ENCODE measurements around the gene EHMT1. TPM values are rescaled to one million over a fixed set of nuclear protein-coding genes. Genes with fewer than 3 reads are reported as not detected.

The EHMT1 gene
- total and polyA plus RNA-seq, 2 donors, result 37.3 to 56.9 TPM

DNA sequence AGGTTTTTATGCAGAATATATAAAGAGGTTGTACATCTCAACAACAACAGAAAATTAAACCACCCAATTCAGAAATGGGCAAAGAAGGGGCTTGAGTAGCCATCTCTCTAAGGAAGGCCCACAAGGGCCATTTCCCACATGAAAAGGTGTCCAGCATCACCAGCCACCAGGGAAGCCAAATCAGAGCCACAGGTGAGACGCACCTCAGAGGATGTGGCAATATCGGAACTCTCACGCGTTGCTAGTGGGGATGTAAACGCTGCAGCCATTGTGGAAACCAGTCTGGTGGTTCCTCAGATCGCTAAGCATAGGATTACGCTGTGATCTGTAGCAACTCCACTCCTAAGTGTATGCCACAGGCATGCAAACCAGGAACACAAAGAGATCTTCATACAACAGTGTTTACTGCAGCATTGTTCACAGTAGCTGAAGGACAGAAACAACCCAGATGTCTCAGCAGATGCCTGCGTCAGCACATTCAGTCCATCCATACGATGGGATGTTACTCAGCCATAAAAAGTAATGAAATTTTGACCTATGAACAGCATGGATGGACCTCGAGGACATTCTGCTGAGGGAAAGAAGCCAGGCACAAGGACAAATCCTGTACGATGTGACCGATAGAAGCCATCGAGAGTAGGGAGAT, 174.5 kb downstream of the EHMT1 start:
- no peak for DNase-seq (ENCODE audit: low read depth in 6 of 9, low spot score in 9 of 9)
- peaks cover 25 to 50% of the 10 kb centered on the region in 2 donors for H3K36me3 ChIP-seq (ENCODE audit: control insufficient read depth in 2 of 2, insufficient read depth in 2 of 2, low read length in 1 of 2)
- whole genome bisulfite sequencing, result over 99% methylated on average over 13 of the region's 13 CpGs

GRCh38 chr9:137795156-137795666, 176.4 kb downstream of the EHMT1 start:
- Histone ChIP-seq H3K36me3 (ENCODE audit: control insufficient read depth in 2 of 2, insufficient read depth in 2 of 2, low read length in 1 of 2) (peaks cover 31 to 54% of the 10 kb centered on the region in 2 donors), H3K4me1 (ENCODE audit: control insufficient read depth in 2 of 2, insufficient read depth in 2 of 2, low read length in 2 of 2) (no peaks in the 10 kb centered on the region), H3K4me3 (ENCODE audit: low read length in 2 of 2) (no peak overlapping the region), H3K27ac (ENCODE audit: low read depth in 1 of 2, low read length in 1 of 2) (no peak overlapping the region), H3K27me3 (ENCODE audit: control insufficient read depth in 2 of 2, insufficient read depth in 1 of 2, low read length in 1 of 2) (no peaks in the 10 kb centered on the region), H3K9me3 (ENCODE audit: control insufficient read depth in 2 of 2, insufficient read depth in 1 of 2, low read length in 1 of 2) (no peaks in the 10 kb centered on the region)
- WGBS, result 92% methylated on average over 9 of the region's 9 CpGs
- no peak for DNase-seq (ENCODE audit: low read depth in 6 of 9, low spot score in 9 of 9)

More for the DNA sequence above, 174.5 kb downstream of the EHMT1 start:
- Histone ChIP-seq H3K4me1 (ENCODE audit: control insufficient read depth in 2 of 2, insufficient read depth in 2 of 2, low read length in 2 of 2) (no peaks in the 10 kb centered on the region), H3K27ac (ENCODE audit: low read depth in 1 of 2, low read length in 1 of 2) (no peak overlapping the region), H3K4me3 (ENCODE audit: low read length in 2 of 2) (no peak overlapping the region), H3K9me3 (ENCODE audit: control insufficient read depth in 2 of 2, insufficient read depth in 1 of 2, low read length in 1 of 2) (no peaks in the 10 kb centered on the region), H3K27me3 (ENCODE audit: control insufficient read depth in 2 of 2, insufficient read depth in 1 of 2, low read length in 1 of 2) (no peaks in the 10 kb centered on the region)

- Histone ChIP-seq H3K4me3 (ENCODE audit: low read length in 2 of 2) (no peak overlapping the region), H3K36me3 (ENCODE audit: control insufficient read depth in 2 of 2, insufficient read depth in 2 of 2, low read length in 1 of 2) (peaks cover 38 to 63% of the 10 kb centered on the region in 2 donors), H3K27ac (ENCODE audit: low read depth in 1 of 2, low read length in 1 of 2) (no peak overlapping the region), H3K9me3 (ENCODE audit: control insufficient read depth in 2 of 2, insufficient read depth in 1 of 2, low read length in 1 of 2) (no peaks in the 10 kb centered on the region), H3K4me1 (ENCODE audit: control insufficient read depth in 2 of 2, insufficient read depth in 2 of 2, low read length in 2 of 2) (no peaks in the 10 kb centered on the region), H3K27me3 (ENCODE audit: control insufficient read depth in 2 of 2, insufficient read depth in 1 of 2, low read length in 1 of 2) (no peaks in the 10 kb centered on the region)
- DNase-seq (ENCODE audit: low read depth in 6 of 9, low spot score in 9 of 9), result no peak
- WGBS, result 95% methylated on average over 19 of the region's 19 CpGs
Observed at GRCh38 chr9:137797206-137798120, 178.7 kb downstream of the EHMT1 start.

DNA sequence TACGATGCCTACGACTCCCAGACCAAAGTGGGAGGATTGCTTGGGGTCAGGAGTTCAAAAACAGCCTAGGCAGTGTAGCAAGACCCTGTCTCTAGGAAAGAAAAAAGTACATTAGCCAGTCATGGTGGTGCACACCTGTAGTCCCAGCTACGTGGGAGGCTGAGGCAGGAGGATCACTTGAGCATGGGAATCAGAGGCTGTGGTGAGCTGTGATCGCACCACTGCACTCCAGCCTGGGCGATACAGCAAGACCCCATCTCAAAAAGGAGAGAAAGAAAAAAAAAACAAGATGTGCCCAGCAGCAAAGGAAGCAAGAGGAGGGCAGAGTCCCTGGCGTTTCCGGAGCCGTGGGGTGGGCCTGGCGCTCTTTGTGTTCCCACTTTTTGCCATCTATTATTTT, 179.3 kb downstream of the EHMT1 start:
- H3K27me3 ChIP-seq (ENCODE audit: control insufficient read depth in 2 of 2, insufficient read depth in 1 of 2, low read length in 1 of 2), result no peaks in the 10 kb centered on the region
- no peak overlapping the region for H3K27ac ChIP-seq (ENCODE audit: low read depth in 1 of 2, low read length in 1 of 2)
- H3K4me3 ChIP-seq (ENCODE audit: low read length in 2 of 2), result no peak overlapping the region
- peaks cover 43 to 64% of the 10 kb centered on the region in 2 donors for H3K36me3 ChIP-seq (ENCODE audit: control insufficient read depth in 2 of 2, insufficient read depth in 2 of 2, low read length in 1 of 2)
- H3K9me3 ChIP-seq (ENCODE audit: control insufficient read depth in 2 of 2, insufficient read depth in 1 of 2, low read length in 1 of 2), result no peaks in the 10 kb centered on the region
- no peak for DNase-seq (ENCODE audit: low read depth in 6 of 9, low spot score in 9 of 9)
- no peaks in the 10 kb centered on the region for H3K4me1 ChIP-seq (ENCODE audit: control insufficient read depth in 2 of 2, insufficient read depth in 2 of 2, low read length in 2 of 2)
- WGBS, result 99% methylated on average over 9 of the region's 9 CpGs

DNA sequence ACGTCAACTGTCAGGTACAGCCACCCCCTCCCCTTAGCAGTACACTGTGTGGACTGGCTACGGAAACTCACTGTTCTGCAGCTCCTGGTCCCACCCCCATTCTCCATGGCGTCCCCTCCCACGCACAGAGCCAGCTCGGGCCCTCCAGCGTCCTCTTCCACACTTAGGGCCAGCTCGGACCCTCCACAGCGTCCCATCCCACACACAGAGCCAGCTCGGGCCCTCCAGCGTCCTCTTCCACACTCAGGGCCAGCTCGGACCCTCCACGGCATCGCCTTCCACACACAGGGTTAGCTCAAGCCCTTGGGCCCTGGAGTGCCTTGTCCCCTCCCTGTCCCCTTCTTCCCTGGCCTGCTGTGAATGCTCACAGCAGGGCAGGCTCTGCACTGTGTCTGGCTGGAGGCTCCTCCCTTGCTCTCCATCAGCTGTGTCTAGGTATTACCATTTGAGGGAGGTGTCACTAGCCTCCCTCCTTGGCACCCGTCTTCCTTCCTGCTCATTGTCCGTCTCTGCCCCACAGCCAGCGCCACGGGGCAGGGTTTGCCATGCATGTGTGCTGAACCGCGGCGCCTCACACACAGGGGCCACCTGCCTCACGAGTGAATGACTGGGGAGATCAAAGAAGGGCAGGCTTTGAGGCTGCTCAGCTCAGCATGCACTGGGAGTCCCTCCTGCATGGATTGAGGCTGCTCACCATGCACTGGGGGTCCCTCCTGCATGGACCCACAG, 180.3 kb downstream of the EHMT1 start:
- no peaks in the 10 kb centered on the region for H3K9me3 ChIP-seq (ENCODE audit: control insufficient read depth in 2 of 2, insufficient read depth in 1 of 2, low read length in 1 of 2)
- no peaks in the 10 kb centered on the region for H3K27me3 ChIP-seq (ENCODE audit: control insufficient read depth in 2 of 2, insufficient read depth in 1 of 2, low read length in 1 of 2)
- no peak overlapping the region for H3K4me3 ChIP-seq (ENCODE audit: low read length in 2 of 2)
- no peak for DNase-seq (ENCODE audit: low read depth in 6 of 9, low spot score in 9 of 9)
- no peaks in the 10 kb centered on the region for H3K4me1 ChIP-seq (ENCODE audit: control insufficient read depth in 2 of 2, insufficient read depth in 2 of 2, low read length in 2 of 2)
- WGBS, result 97% methylated on average over 21 of the region's 21 CpGs
- H3K36me3 ChIP-seq (ENCODE audit: control insufficient read depth in 2 of 2, insufficient read depth in 2 of 2, low read length in 1 of 2), result peaks cover 39 to 67% of the 10 kb centered on the region in 2 donors
- H3K27ac ChIP-seq (ENCODE audit: low read depth in 1 of 2, low read length in 1 of 2), result no peak overlapping the region

GRCh38 chr9:137799630-137799983, 180.8 kb downstream of the EHMT1 start:
- no peak overlapping the region for H3K4me3 ChIP-seq (ENCODE audit: low read length in 2 of 2)
- no peak overlapping the region for H3K27ac ChIP-seq (ENCODE audit: low read depth in 1 of 2, low read length in 1 of 2)
- WGBS, result 99% methylated on average over 12 of the region's 12 CpGs
- H3K36me3 ChIP-seq (ENCODE audit: control insufficient read depth in 2 of 2, insufficient read depth in 2 of 2, low read length in 1 of 2), result peaks cover 39 to 67% of the 10 kb centered on the region in 2 donors
- no peaks in the 10 kb centered on the region for H3K27me3 ChIP-seq (ENCODE audit: control insufficient read depth in 2 of 2, insufficient read depth in 1 of 2, low read length in 1 of 2)
- no peaks in the 10 kb centered on the region for H3K4me1 ChIP-seq (ENCODE audit: control insufficient read depth in 2 of 2, insufficient read depth in 2 of 2, low read length in 2 of 2)
- H3K9me3 ChIP-seq (ENCODE audit: control insufficient read depth in 2 of 2, insufficient read depth in 1 of 2, low read length in 1 of 2), result no peaks in the 10 kb centered on the region
- no peak for DNase-seq (ENCODE audit: low read depth in 6 of 9, low spot score in 9 of 9)

GRCh38 chr9:137800196-137801022, 181.6 kb downstream of the EHMT1 start:
- Histone ChIP-seq H3K27ac (ENCODE audit: low read depth in 1 of 2, low read length in 1 of 2) (no peak overlapping the region), H3K4me1 (ENCODE audit: control insufficient read depth in 2 of 2, insufficient read depth in 2 of 2, low read length in 2 of 2) (no peaks in the 10 kb centered on the region), H3K4me3 (ENCODE audit: low read length in 2 of 2) (no peak overlapping the region), H3K27me3 (ENCODE audit: control insufficient read depth in 2 of 2, insufficient read depth in 1 of 2, low read length in 1 of 2) (no peaks in the 10 kb centered on the region), H3K36me3 (ENCODE audit: control insufficient read depth in 2 of 2, insufficient read depth in 2 of 2, low read length in 1 of 2) (peaks cover 37 to 66% of the 10 kb centered on the region in 2 donors), H3K9me3 (ENCODE audit: control insufficient read depth in 2 of 2, insufficient read depth in 1 of 2, low read length in 1 of 2) (no peaks in the 10 kb centered on the region)
- DNase-seq (ENCODE audit: low read depth in 6 of 9, low spot score in 9 of 9), result no peak
- 94% methylated on average over 31 of the region's 31 CpGs for WGBS

DNA sequence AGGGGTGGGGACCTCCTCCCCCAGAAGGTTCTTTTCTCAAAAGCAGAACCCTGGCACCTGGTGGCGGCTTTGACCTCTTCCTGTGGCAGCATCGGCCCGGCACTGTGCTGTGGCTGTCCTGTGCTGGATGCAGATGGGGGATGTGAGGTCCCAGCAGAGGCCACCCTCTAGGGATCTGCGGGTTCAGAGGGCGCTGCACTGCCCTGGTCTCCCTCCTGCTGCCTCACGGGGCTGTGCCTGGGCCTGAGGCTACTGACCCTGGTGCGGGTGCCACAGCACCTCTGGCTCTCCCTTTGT, 182.2 kb downstream of the EHMT1 start:
- WGBS, result 97% methylated on average over 7 of the region's 7 CpGs
- Histone ChIP-seq H3K4me1 (ENCODE audit: control insufficient read depth in 2 of 2, insufficient read depth in 2 of 2, low read length in 2 of 2) (no peaks in the 10 kb centered on the region), H3K27me3 (ENCODE audit: control insufficient read depth in 2 of 2, insufficient read depth in 1 of 2, low read length in 1 of 2) (no peaks in the 10 kb centered on the region), H3K9me3 (ENCODE audit: control insufficient read depth in 2 of 2, insufficient read depth in 1 of 2, low read length in 1 of 2) (no peaks in the 10 kb centered on the region), H3K36me3 (ENCODE audit: control insufficient read depth in 2 of 2, insufficient read depth in 2 of 2, low read length in 1 of 2) (peaks cover 35 to 62% of the 10 kb centered on the region in 2 donors), H3K27ac (ENCODE audit: low read depth in 1 of 2, low read length in 1 of 2) (no peak overlapping the region), H3K4me3 (ENCODE audit: low read length in 2 of 2) (no peak overlapping the region)
- no peak for DNase-seq (ENCODE audit: low read depth in 6 of 9, low spot score in 9 of 9)
